Measurements from ENCODE around the gene ATXN1. TPM values are rescaled to one million over a fixed set of nuclear protein-coding genes. Genes with fewer than 3 reads are reported as not detected.

Gene ATXN1
- total RNA-seq, 1 experiment from 2014 or later = 7.6 TPM

- no peak for DNase-seq
- H3K4me3 ChIP-seq (ENCODE audit: insufficient read depth, low read depth, low read length) = no peak overlapping the region
- H3K27me3 ChIP-seq (ENCODE audit: control insufficient read depth, insufficient read depth, low read length) = no peaks in the 10 kb centered on the region
- no peaks in the 10 kb centered on the region for H3K36me3 ChIP-seq (replicated peaks; ENCODE audit: control insufficient read depth, insufficient read depth, low read length)
These were observed 77.0 kb downstream of the ATXN1 start for GRCh38 chr6:16684195-16684689.

GRCh38 chr6:16683641-16684194 lies 77.5 kb downstream of the ATXN1 start:
- Histone ChIP-seq H3K27me3 (ENCODE audit: control insufficient read depth, insufficient read depth, low read length) (no peaks in the 10 kb centered on the region), H3K36me3 (replicated peaks; ENCODE audit: control insufficient read depth, insufficient read depth, low read length) (no peaks in the 10 kb centered on the region), H3K4me3 (ENCODE audit: insufficient read depth, low read depth, low read length) (no peak overlapping the region)
- no peak for DNase-seq

- DNase-seq = no peak
- no peak overlapping the region for H3K4me3 ChIP-seq (ENCODE audit: insufficient read depth, low read depth, low read length)
These were observed 79.9 kb downstream of the ATXN1 start for GRCh38 chr6:16681260-16681873.

GRCh38 chr6:16679050-16679449 lies 82.2 kb downstream of the ATXN1 start:
- DNase-seq = no peak
- no peaks in the 10 kb centered on the region for H3K36me3 ChIP-seq (replicated peaks; ENCODE audit: control insufficient read depth, insufficient read depth, low read length)
- H3K27me3 ChIP-seq (ENCODE audit: control insufficient read depth, insufficient read depth, low read length) = no peaks in the 10 kb centered on the region

More at GRCh38 chr6:16681260-16681873, 79.9 kb downstream of the ATXN1 start:
- Histone ChIP-seq H3K27me3 (ENCODE audit: control insufficient read depth, insufficient read depth, low read length) (no peaks in the 10 kb centered on the region), H3K36me3 (replicated peaks; ENCODE audit: control insufficient read depth, insufficient read depth, low read length) (no peaks in the 10 kb centered on the region)

GRCh38 chr6:16677458-16677857 lies 83.8 kb downstream of the ATXN1 start:
- H3K27me3 ChIP-seq (ENCODE audit: control insufficient read depth, insufficient read depth, low read length) = no peaks in the 10 kb centered on the region
- no peak overlapping the region for H3K4me3 ChIP-seq (ENCODE audit: insufficient read depth, low read depth, low read length)
- no peaks in the 10 kb centered on the region for H3K36me3 ChIP-seq (replicated peaks; ENCODE audit: control insufficient read depth, insufficient read depth, low read length)
- no peak for DNase-seq

More at GRCh38 chr6:16679050-16679449, 82.2 kb downstream of the ATXN1 start:
- no peak overlapping the region for H3K4me3 ChIP-seq (ENCODE audit: insufficient read depth, low read depth, low read length)

GRCh38 chr6:16676978-16677377 lies 84.3 kb downstream of the ATXN1 start:
- DNase-seq = no peak
- no peaks in the 10 kb centered on the region for H3K36me3 ChIP-seq (replicated peaks; ENCODE audit: control insufficient read depth, insufficient read depth, low read length)
- H3K27me3 ChIP-seq (ENCODE audit: control insufficient read depth, insufficient read depth, low read length) = no peaks in the 10 kb centered on the region
- no peak overlapping the region for H3K4me3 ChIP-seq (ENCODE audit: insufficient read depth, low read depth, low read length)

- H3K27me3 ChIP-seq (ENCODE audit: control insufficient read depth, insufficient read depth, low read length) = no peaks in the 10 kb centered on the region
- no peaks in the 10 kb centered on the region for H3K36me3 ChIP-seq (replicated peaks; ENCODE audit: control insufficient read depth, insufficient read depth, low read length)
- DNase-seq = no peak
- no peak overlapping the region for H3K4me3 ChIP-seq (ENCODE audit: insufficient read depth, low read depth, low read length)
These were observed 84.9 kb downstream of the ATXN1 start for GRCh38 chr6:16676376-16676775.

GRCh38 chr6:16674801-16675392 lies 86.4 kb downstream of the ATXN1 start:
- Histone ChIP-seq H3K4me3 (ENCODE audit: insufficient read depth, low read depth, low read length) (no peak overlapping the region), H3K36me3 (replicated peaks; ENCODE audit: control insufficient read depth, insufficient read depth, low read length) (no peaks in the 10 kb centered on the region), H3K27me3 (ENCODE audit: control insufficient read depth, insufficient read depth, low read length) (no peaks in the 10 kb centered on the region)
- no peak for DNase-seq

- DNase-seq = no peak
- H3K27me3 ChIP-seq (ENCODE audit: control insufficient read depth, insufficient read depth, low read length) = no peaks in the 10 kb centered on the region
- H3K36me3 ChIP-seq (replicated peaks; ENCODE audit: control insufficient read depth, insufficient read depth, low read length) = no peaks in the 10 kb centered on the region
- no peak overlapping the region for H3K4me3 ChIP-seq (ENCODE audit: insufficient read depth, low read depth, low read length)
These were observed 88.1 kb downstream of the ATXN1 start for GRCh38 chr6:16673011-16673797.

GRCh38 chr6:16671302-16672289 lies 89.7 kb downstream of the ATXN1 start:
- Histone ChIP-seq H3K4me3 (ENCODE audit: insufficient read depth, low read depth, low read length) (no peak overlapping the region), H3K27me3 (ENCODE audit: control insufficient read depth, insufficient read depth, low read length) (no peaks in the 10 kb centered on the region), H3K36me3 (replicated peaks; ENCODE audit: control insufficient read depth, insufficient read depth, low read length) (no peaks in the 10 kb centered on the region)
- no peak for DNase-seq

GRCh38 chr6:16670617-16671051 lies 90.6 kb downstream of the ATXN1 start:
- DNase-seq = no peak
- Histone ChIP-seq H3K36me3 (replicated peaks; ENCODE audit: control insufficient read depth, insufficient read depth, low read length) (no peaks in the 10 kb centered on the region), H3K27me3 (ENCODE audit: control insufficient read depth, insufficient read depth, low read length) (no peaks in the 10 kb centered on the region), H3K4me3 (ENCODE audit: insufficient read depth, low read depth, low read length) (no peak overlapping the region)

- Histone ChIP-seq H3K36me3 (replicated peaks; ENCODE audit: control insufficient read depth, insufficient read depth, low read length) (no peaks in the 10 kb centered on the region), H3K4me3 (ENCODE audit: insufficient read depth, low read depth, low read length) (no peak overlapping the region), H3K27me3 (ENCODE audit: control insufficient read depth, insufficient read depth, low read length) (no peaks in the 10 kb centered on the region)
- DNase-seq = no peak
These were observed 91.1 kb downstream of the ATXN1 start for GRCh38 chr6:16670183-16670582.

GRCh38 chr6:16669227-16669626 lies 92.0 kb downstream of the ATXN1 start:
- DNase-seq = no peak
- Histone ChIP-seq H3K27me3 (ENCODE audit: control insufficient read depth, insufficient read depth, low read length) (no peaks in the 10 kb centered on the region), H3K36me3 (replicated peaks; ENCODE audit: control insufficient read depth, insufficient read depth, low read length) (no peaks in the 10 kb centered on the region), H3K4me3 (ENCODE audit: insufficient read depth, low read depth, low read length) (no peak overlapping the region)

GRCh38 chr6:16667509-16667908 lies 93.8 kb downstream of the ATXN1 start:
- Histone ChIP-seq H3K36me3 (replicated peaks; ENCODE audit: control insufficient read depth, insufficient read depth, low read length) (no peaks in the 10 kb centered on the region), H3K27me3 (ENCODE audit: control insufficient read depth, insufficient read depth, low read length) (no peaks in the 10 kb centered on the region), H3K4me3 (ENCODE audit: insufficient read depth, low read depth, low read length) (no peak overlapping the region)
- DNase-seq = no peak
